Pancreas (tissue), 10 donors: ENCODE data around the gene AFF3. TPM values are rescaled to one million over a fixed set of nuclear protein-coding genes. Genes with fewer than 3 reads are reported as not detected.

Source experiments
- ATAC-seq, 4 donors: fragments of 200-7000 bp; cut with Tn5 transposase; one replicate each; pipeline versions ENCODE4 v1.8.0 to v1.9.1; 2020; ENCODE audit warnings: mild to moderate bottlenecking in 4 of 4, moderate library complexity in 4 of 4
- DNase-seq, 6 donors: peaks; one replicate each; pipeline ENCODE4 v3.0.0-alpha.2; 2020
- FAIRE-seq: peaks from 2 replicates; lab custom pipeline; 2012; peaks lifted over from hg19 to GRCh38; lab: Jason Lieb, UNC
- H3K27ac ChIP-seq, 4 donors: fragments of 200-600 bp; sonication (generic); 1 replicate in 3 of 4; 2 replicates in 1 of 4; pipeline versions ENCODE4 v1.5.0 to v1.8.0; 2020
- H3K27me3 ChIP-seq, 4 donors: fragments of 200-600 bp; one replicate each; pipeline ENCODE4 v1.8.0; 2021
- H3K36me3 ChIP-seq, 3 donors: fragments of 200-600 bp; sonication (generic) in 1 of 3; one replicate each; pipeline versions ENCODE4 v1.5.0 to v1.8.0; 2020 to 2021
- H3K4me1 ChIP-seq, 3 donors: fragments of 200-600 bp; one replicate each; pipeline ENCODE4 v1.8.0; 2021
- H3K4me3 ChIP-seq, 4 donors: fragments of 200-600 bp; sonication (generic) in 2 of 4; one replicate each; pipeline versions ENCODE4 v1.5.0 to v1.8.0; 2020 to 2021
- H3K9me3 ChIP-seq, 4 donors: fragments of 200-600 bp; one replicate each; pipeline ENCODE4 v1.8.0; 2021
- WGBS, 2 donors: extraction: QIAGEN DNeasy Blood & Tissue Kit; methylation state at CpG; one replicate each; pipeline ENCODE4 v1.1.7; 2013; 5-methylcytosine and 5-hydroxymethylcytosine counted together
- intact Hi-C, 3 donors: fragments of 100-400 bp; cut with DNase I; formaldehyde crosslinking; loops; one replicate each; pipeline versions ENCODE4 v1.11.1 to v1.14.2; 2022
- polyA plus RNA-seq, 2 donors: library from polyadenylated mRNA; stranded (reverse); fragments of 200-250 nt; gene quantifications; one replicate each; pipeline ENCODE4 v1.2.3, GENCODE V29; 2013
- total RNA-seq, 6 donors: library from RNA; stranded (reverse); fragmentation: NEBNext Ultra II Directional in 4 of 6; extraction: Animal tissue kit (Norgen Biotek cat#: 25700) in 4 of 6; gene quantifications; one replicate each; pipeline versions ENCODE4 v1.2.1 to v1.2.4, GENCODE V29; 2021 to 2023
- TF ChIP-seq, protein P1 (sequence below), 4 donors: fragments of 200-600 bp; sonication (generic) in 3 of 4; IDR thresholded peaks; one replicate each; pipeline versions ENCODE4 v1.5.0 to v1.8.0; 2021; ENCODE audit warnings: antibody characterized with exemption in 4 of 4
- donor health status: healthy with polysubstance abuse.
- donor health status: DM: no; HTN: no; CAD: no; lungs with moderate emphysema.
- donor health status: DM: no; HTN: no; CAD: no.
- donor health status: control.
- donor health status: control.
- donor health status: Bipolar disorder and iron deficiency.
- donor health status: DM: yes; HTN: yes; CAD: no.
- donor health status: DM: no; HTN: no; CAD: no.
- donor health status: DM: no; HTN: no; CAD: no.
- donor health status: DM: yes; HTN: yes; CAD: no.

Gene AFF3
- total and polyA plus RNA-seq, 8 donors: 0.19 to 1.1 (median 0.54) TPM

DNA sequence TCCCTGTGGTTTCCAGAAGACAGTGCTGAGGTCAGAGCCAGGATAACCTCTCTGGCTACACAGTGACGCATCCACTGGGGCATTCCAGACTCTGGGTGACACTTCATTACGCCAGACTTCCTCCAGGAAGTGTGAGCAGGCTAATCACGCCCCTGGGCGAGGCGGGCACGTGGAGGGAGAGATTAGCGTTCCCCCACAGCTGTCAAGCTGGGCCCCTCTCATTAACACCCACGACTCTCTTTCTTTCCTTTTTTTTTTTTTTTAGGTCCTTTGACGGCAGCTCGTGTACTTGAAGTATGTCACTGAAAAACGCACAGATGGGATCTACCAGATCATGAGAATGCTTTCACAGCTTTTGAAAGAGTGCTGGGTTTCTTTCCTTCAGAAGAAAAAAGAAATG lies 274.6 kb downstream of the AFF3 start:
- H3K27me3 ChIP-seq: peaks cover 0 to 3% (median 0%) of the 10 kb centered on the region in 4 donors
- H3K9me3 ChIP-seq: no peaks in the 10 kb centered on the region
- intact Hi-C loops: no loop called here
- WGBS, 2 donors: 76 to 83% methylated on average over 11 of the region's 11 CpGs
- no peaks in the 10 kb centered on the region for H3K36me3 ChIP-seq
- H3K4me3 ChIP-seq: no peak overlapping the region
- no peak overlapping the region for H3K27ac ChIP-seq
- FAIRE-seq (no peak), DNase-seq (no peak), ATAC-seq (no peak)
- no peaks in the 10 kb centered on the region for H3K4me1 ChIP-seq
- TF ChIP-seq, protein P1, sequence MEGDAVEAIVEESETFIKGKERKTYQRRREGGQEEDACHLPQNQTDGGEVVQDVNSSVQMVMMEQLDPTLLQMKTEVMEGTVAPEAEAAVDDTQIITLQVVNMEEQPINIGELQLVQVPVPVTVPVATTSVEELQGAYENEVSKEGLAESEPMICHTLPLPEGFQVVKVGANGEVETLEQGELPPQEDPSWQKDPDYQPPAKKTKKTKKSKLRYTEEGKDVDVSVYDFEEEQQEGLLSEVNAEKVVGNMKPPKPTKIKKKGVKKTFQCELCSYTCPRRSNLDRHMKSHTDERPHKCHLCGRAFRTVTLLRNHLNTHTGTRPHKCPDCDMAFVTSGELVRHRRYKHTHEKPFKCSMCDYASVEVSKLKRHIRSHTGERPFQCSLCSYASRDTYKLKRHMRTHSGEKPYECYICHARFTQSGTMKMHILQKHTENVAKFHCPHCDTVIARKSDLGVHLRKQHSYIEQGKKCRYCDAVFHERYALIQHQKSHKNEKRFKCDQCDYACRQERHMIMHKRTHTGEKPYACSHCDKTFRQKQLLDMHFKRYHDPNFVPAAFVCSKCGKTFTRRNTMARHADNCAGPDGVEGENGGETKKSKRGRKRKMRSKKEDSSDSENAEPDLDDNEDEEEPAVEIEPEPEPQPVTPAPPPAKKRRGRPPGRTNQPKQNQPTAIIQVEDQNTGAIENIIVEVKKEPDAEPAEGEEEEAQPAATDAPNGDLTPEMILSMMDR (IDR thresholded peaks at IDR 0.05): no peak

DNA sequence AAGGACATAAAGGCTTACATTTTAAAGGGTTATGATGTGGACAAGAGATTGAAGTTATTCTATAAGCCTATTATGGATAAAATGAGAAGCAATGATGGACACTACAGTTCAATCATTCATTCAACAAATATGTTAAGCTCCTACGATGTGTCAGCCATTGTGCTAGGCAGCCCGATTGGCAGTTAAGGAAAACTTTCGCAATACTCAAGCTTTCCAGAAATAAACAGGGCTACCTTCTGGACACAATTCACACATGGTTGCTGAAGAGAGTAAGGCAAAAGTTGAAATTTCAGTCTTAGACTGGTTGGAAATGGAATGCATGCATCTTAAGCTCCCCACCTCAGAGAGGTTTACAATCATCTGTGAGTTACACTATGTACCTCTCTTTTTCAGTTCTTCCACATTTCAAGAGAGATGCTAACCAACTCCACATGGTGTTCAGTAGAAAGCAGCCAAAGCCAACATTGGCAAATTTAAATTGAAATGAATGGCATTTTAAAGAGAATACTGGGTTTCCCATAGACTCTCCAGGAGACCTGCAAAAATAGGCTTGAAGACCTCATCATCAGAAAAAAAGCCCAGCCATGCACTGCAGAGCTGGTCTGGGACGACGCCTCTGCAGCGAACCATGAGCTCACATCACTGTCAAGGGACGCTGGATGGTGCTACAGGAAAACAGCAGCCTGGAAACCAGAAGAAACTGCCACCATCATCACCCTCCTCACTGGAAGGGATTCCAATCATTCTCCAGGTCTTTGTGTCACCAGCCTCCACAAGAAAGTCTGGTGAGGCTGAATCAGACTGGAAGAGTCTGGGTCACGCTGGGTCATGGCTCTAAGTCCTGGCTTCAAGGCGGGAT lies 276.3 kb downstream of the AFF3 start:
- Histone ChIP-seq H3K9me3 (no peaks in the 10 kb centered on the region), H3K27ac (no peak overlapping the region), H3K4me3 (no peak overlapping the region), H3K4me1 (no peaks in the 10 kb centered on the region), H3K27me3 (peaks cover 0 to 3% (median 0%) of the 10 kb centered on the region in 4 donors), H3K36me3 (no peaks in the 10 kb centered on the region)
- no peak for FAIRE-seq
- intact Hi-C loops: no loop called here
- no peak for ATAC-seq
- 83 to 86% methylated on average over 9 of the region's 9 CpGs for WGBS, 2 donors
- TF ChIP-seq, protein P1 (IDR thresholded peaks at IDR 0.05): no peak
- DNase-seq: no peak

DNA sequence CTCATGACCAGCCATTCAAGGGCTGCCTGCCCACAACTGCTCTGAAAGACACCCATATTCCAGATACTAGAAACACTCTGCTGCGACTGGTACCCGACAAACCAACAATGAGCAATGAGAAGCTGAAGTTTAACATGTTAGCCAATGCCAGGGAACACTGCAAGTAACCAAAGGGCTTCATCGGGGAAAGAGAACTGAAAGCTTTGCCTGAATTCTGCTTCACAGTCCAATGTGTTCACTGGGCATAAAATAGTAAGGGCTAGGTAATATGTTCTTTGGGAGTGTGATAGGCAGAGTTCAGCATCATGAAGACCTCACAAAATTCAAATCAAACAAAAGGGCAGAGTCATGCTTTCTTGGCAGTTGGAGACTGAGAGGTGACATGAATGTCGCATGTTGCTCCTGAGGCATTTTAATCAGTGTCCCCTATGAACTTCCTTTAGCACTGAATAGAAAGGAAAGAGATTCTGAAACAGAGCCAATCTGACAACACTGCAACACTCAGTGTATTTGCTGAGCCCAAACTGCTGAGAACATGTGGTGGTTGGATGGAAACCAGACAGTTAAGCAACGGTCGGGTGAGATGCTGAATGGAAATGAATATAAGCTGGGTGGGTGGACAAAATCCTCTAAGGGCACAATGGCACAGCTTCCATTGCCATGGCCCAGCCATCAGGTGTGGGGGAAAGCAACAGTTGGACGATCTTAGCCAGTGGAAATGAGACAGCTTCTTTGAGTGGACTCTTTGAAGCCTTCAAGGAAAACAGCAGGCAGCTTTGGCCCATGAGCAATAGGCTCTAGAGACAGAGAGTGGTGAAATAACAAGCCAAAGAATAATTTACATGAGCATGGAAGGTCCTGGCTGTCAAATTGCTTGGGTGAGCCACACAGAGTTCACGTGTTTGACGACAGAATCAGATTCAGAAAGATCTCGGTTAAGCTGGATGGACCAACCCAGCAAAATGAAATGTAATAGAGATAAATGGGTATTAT lies 277.5 kb downstream of the AFF3 start:
- Histone ChIP-seq H3K27ac (no peak overlapping the region), H3K27me3 (peaks cover 0 to 3% (median 0%) of the 10 kb centered on the region in 4 donors), H3K4me3 (no peak overlapping the region), H3K4me1 (no peaks in the 10 kb centered on the region), H3K9me3 (no peaks in the 10 kb centered on the region), H3K36me3 (no peaks in the 10 kb centered on the region)
- TF ChIP-seq, protein P1 (IDR thresholded peaks at IDR 0.05): no peak
- intact Hi-C loops: no loop called here
- WGBS, 2 donors: 66 to 68% methylated on average over 10 of the region's 10 CpGs
- ATAC-seq (peak in 3 of 4 donors; percentile 56 to 73 (median 57)), DNase-seq (no peak), FAIRE-seq (no peak)

DNA sequence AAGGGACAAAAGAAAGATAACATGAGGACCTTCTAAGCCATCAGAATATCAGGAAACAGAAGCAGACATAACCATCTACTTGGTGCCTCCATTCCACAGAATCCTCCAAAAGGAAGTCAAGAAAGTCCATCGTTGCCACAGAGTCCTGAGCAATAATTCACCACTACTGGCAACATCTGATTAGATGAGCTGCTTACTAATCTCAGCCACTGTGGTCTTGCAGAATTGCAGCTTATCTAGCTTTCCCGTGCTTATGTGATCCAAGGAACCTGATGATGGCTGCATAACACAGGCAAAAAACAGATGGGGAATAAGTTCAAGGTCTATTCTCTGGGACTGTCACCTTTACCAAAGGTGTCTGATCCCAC lies 278.5 kb downstream of the AFF3 start:
- WGBS, 2 donors: 79 to 82% methylated on average over 2 of the region's 2 CpGs
- Histone ChIP-seq H3K9me3 (no peaks in the 10 kb centered on the region), H3K4me1 (no peaks in the 10 kb centered on the region), H3K27ac (no peak overlapping the region), H3K36me3 (no peaks in the 10 kb centered on the region), H3K4me3 (no peak overlapping the region), H3K27me3 (peaks cover 0 to 3% (median 0%) of the 10 kb centered on the region in 4 donors)
- intact Hi-C loops: no loop called here
- FAIRE-seq (no peak), ATAC-seq (no peak), DNase-seq (no peak)
- TF ChIP-seq, protein P1 (IDR thresholded peaks at IDR 0.05): no peak
